PFSK-1 (cell line): ENCODE measurements around the gene COMMD3. TPM values are rescaled to one million over a fixed set of nuclear protein-coding genes. Genes with fewer than 3 reads are reported as not detected.

Experiments used
- FOXP2 ChIP-seq: optimal IDR thresholded peaks from 2 replicates; pipeline ENCODE3; 2011; ENCODE audit warnings: borderline replicate concordance, control low read depth, inconsistent platforms; ENCODE audit not compliant: insufficient read depth; ENCODE audit errors: extremely low read length, extremely low read depth
- POLR2AphosphoS5 ChIP-seq: IDR thresholded peaks from 2 replicates; pipeline ENCODE4 v1.6.1; 2012; ENCODE audit warnings: low read depth, mild to moderate bottlenecking, control low read depth, low read length, moderate library complexity
- SIN3A ChIP-seq: IDR thresholded peaks from 2 replicates; pipeline ENCODE4 v1.6.1; 2012; ENCODE audit warnings: mild to moderate bottlenecking, low read length, moderate library complexity, borderline replicate concordance; ENCODE audit not compliant: insufficient read depth
- TAF1 ChIP-seq: IDR thresholded peaks from 2 replicates; pipeline ENCODE4 v1.6.1; 2012; ENCODE audit warnings: low read length, control low read depth, borderline replicate concordance; ENCODE audit not compliant: insufficient read depth
- polyA plus RNA-seq: library from polyadenylated mRNA; unstranded; fragments of >200 nt; gene quantifications from one replicate; pipeline ENCODE4 v1.2.1, GENCODE V29; 2012; ENCODE audit warnings: low read depth, missing spikeins; ENCODE audit not compliant: insufficient read length
- TF ChIP-seq, protein P1 (sequence below), 2 experiments: IDR thresholded peaks; 2 replicates each; pipeline versions ENCODE4 v1.6.1 to v1.8.0; 2011 to 2012; ENCODE audit warnings: low read depth in 2 of 2, low read length in 2 of 2, control low read depth in 1 of 2, inconsistent platforms in 1 of 2, mild to moderate bottlenecking in 1 of 2, moderate library complexity in 1 of 2; ENCODE audit not compliant: insufficient read depth in 1 of 2

The COMMD3 gene
- 17.9 TPM for polyA plus RNA-seq

- TF ChIP-seq POLR2AphosphoS5 (peak; percentile 87), TAF1 (peak; percentile 85), SIN3A (no peak), FOXP2 (peak; percentile 59)
- TF ChIP-seq, protein P1, sequence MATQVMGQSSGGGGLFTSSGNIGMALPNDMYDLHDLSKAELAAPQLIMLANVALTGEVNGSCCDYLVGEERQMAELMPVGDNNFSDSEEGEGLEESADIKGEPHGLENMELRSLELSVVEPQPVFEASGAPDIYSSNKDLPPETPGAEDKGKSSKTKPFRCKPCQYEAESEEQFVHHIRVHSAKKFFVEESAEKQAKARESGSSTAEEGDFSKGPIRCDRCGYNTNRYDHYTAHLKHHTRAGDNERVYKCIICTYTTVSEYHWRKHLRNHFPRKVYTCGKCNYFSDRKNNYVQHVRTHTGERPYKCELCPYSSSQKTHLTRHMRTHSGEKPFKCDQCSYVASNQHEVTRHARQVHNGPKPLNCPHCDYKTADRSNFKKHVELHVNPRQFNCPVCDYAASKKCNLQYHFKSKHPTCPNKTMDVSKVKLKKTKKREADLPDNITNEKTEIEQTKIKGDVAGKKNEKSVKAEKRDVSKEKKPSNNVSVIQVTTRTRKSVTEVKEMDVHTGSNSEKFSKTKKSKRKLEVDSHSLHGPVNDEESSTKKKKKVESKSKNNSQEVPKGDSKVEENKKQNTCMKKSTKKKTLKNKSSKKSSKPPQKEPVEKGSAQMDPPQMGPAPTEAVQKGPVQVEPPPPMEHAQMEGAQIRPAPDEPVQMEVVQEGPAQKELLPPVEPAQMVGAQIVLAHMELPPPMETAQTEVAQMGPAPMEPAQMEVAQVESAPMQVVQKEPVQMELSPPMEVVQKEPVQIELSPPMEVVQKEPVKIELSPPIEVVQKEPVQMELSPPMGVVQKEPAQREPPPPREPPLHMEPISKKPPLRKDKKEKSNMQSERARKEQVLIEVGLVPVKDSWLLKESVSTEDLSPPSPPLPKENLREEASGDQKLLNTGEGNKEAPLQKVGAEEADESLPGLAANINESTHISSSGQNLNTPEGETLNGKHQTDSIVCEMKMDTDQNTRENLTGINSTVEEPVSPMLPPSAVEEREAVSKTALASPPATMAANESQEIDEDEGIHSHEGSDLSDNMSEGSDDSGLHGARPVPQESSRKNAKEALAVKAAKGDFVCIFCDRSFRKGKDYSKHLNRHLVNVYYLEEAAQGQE (IDR thresholded peaks at IDR 0.05; ENCODE audit: insufficient read depth in 1 of 2, low read depth in 2 of 2, low read length in 2 of 2), result no peak
Observed at GRCh38 chr10:22316286-22317075, at the start of gene COMMD3. Gene COMMD3 (plus strand): TSS chr10:22316388. CDS start chr10:22316418, 30 bp downstream.

DNA sequence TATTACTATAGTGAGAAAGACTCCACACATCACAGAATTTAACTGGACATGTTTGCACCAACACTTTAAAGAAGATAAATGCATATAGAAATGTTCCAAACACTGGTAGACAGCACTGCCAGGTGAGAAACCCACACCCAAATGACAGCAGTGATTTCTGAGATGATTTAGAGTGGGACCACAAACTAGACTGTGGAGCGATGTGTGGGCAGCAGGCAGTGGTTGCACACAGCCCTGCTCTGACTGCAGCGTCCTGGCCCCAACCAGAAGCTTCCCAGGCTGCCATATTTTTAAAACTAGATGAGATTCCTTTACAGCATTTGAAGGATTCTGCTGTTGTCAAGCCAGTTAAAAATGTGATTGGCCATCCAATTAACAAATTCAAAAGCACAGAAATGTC is 47.7 kb upstream of the COMMD3 start:
- TF ChIP-seq POLR2AphosphoS5 (no peak), TAF1 (no peak), FOXP2 (no peak), SIN3A (no peak)
- TF ChIP-seq, protein P1 (IDR thresholded peaks at IDR 0.05; ENCODE audit: insufficient read depth in 1 of 2, low read depth in 2 of 2, low read length in 2 of 2), result no peak

GRCh38 chr10:22271786-22272185 is 44.4 kb upstream of the COMMD3 start:
- TF ChIP-seq, protein P1 (IDR thresholded peaks at IDR 0.05; ENCODE audit: insufficient read depth in 1 of 2, low read depth in 2 of 2, low read length in 2 of 2), result no peak
- TF ChIP-seq FOXP2 (no peak), SIN3A (no peak), POLR2AphosphoS5 (no peak), TAF1 (no peak)

GRCh38 chr10:22278441-22278782 is 37.8 kb upstream of the COMMD3 start:
- TF ChIP-seq, protein P1 (IDR thresholded peaks at IDR 0.05; ENCODE audit: insufficient read depth in 1 of 2, low read depth in 2 of 2, low read length in 2 of 2), result no peak

- no peak for TF ChIP-seq SIN3A
- TF ChIP-seq, protein P1 (IDR thresholded peaks at IDR 0.05; ENCODE audit: insufficient read depth in 1 of 2, low read depth in 2 of 2, low read length in 2 of 2), result no peak
- TF ChIP-seq FOXP2, result no peak
- no peak for TF ChIP-seq POLR2AphosphoS5
- TF ChIP-seq TAF1, result no peak
Observed at GRCh38 chr10:22280078-22280477, 36.1 kb upstream of the COMMD3 start.
